ENCODE measurements around the gene SLC45A1.

- no peak for TF ChIP-seq CTCF (optimal IDR thresholded peaks at IDR 0.05 in 1 of 3, IDR thresholded peaks at IDR 0.05 in 1 of 3, conservative IDR thresholded peaks at IDR 0.05 in 1 of 3; ENCODE audit: extremely low read depth in 1 of 3, insufficient read depth in 2 of 3, low read length in 3 of 3)
- no peak for TF ChIP-seq EZH2 (IDR thresholded peaks at IDR 0.05; ENCODE audit: low read length)
Observed at GRCh38 chr1:8388732-8389562, 71.0 kb downstream of the SLC45A1 start.
